ENCODE data around the gene MYO1F.

Gene MYO1F

DNA sequence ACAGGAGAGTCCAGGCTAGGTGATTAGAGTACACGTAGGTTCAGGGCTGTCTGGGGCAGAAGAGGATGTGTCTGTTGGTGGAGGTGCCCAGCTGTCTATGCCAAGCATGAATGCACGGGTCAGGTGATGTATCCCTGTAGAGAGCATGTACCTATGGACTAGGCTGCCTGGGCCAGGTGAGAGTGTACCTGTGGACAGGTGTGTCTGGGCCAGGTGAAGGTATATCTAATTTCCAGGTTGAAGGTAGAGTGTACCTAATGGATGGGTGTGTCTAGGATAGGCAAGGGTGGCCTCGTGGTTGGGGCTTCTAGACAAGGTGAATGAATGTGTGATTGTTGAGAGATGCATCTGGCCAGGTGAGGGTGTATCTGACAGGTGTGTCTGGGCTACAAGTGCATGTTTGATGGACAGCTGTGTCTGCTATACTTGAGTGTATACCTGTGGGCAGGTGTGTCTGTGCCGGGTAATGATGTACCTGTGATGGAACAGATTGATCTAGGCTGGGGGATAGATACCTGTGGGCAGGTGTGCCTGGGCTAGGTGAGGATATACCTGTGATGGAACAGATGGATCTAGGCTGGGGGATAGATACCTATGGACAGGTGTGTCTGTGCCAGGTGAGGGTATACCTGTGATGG lies 47.8 kb downstream of the MYO1F start:
- H3K27ac ChIP-seq (replicated peaks): no peak overlapping the region
- TF ChIP-seq CTCF (IDR thresholded peaks at IDR 0.05; ENCODE audit: insufficient read depth, low read length): no peak
- no peak for TF ChIP-seq POLR2AphosphoS5 (IDR thresholded peaks at IDR 0.05; ENCODE audit: low read depth)
- no peaks in the 10 kb centered on the region for H3K27me3 ChIP-seq (ENCODE audit: insufficient read depth, poor library complexity, severe bottlenecking)
- no peak for DNase-seq (ENCODE audit: low read depth in 1 of 2, low spot score in 1 of 2)
- H3K4me3 ChIP-seq (replicated peaks; ENCODE audit: insufficient read depth, low read length): no peak overlapping the region

DNA sequence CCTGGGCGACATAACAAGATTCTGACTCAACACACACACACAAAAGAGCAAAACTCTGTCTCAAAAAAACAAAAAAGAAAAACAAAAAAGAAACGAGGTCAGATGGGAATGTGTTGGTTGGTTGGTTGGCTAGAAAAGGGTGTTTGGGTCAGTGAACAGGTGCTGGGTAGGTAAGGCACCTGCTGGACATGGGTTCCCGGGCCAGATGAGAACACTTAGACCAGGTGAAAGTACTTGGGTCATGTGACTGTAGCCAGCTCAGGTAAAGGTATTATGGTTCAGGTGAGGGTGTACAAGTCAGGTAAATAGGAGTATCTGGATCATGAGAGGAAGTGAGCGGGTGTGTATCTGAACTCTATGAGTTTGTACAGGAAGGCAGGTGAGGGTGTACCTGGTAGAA lies 48.7 kb downstream of the MYO1F start:
- no peaks in the 10 kb centered on the region for H3K27me3 ChIP-seq (ENCODE audit: insufficient read depth, poor library complexity, severe bottlenecking)
- H3K4me3 ChIP-seq (replicated peaks; ENCODE audit: insufficient read depth, low read length): no peak overlapping the region
- no peak for TF ChIP-seq SPI1 (IDR thresholded peaks at IDR 0.05; ENCODE audit: borderline replicate concordance, low read depth)
- no peak for TF ChIP-seq GABPA (IDR thresholded peaks at IDR 0.05; ENCODE audit: low read depth)
- TF ChIP-seq REST (IDR thresholded peaks at IDR 0.05; ENCODE audit: insufficient replicate concordance, low read depth): no peak
- TF ChIP-seq CTCF (IDR thresholded peaks at IDR 0.05; ENCODE audit: insufficient read depth, low read length): no peak
- no peak for TF ChIP-seq POLR2AphosphoS5 (IDR thresholded peaks at IDR 0.05; ENCODE audit: low read depth)
- no peak for DNase-seq (ENCODE audit: low read depth in 1 of 2, low spot score in 1 of 2)
- H3K27ac ChIP-seq (replicated peaks): no peak overlapping the region

GRCh38 chr19:8526345-8527091 lies 50.7 kb downstream of the MYO1F start:
- DNase-seq (ENCODE audit: low read depth in 1 of 2, low spot score in 1 of 2): no peak
- Histone ChIP-seq H3K4me3 (replicated peaks; ENCODE audit: insufficient read depth, low read length) (no peak overlapping the region), H3K27ac (replicated peaks) (no peak overlapping the region), H3K27me3 (ENCODE audit: insufficient read depth, poor library complexity, severe bottlenecking) (no peaks in the 10 kb centered on the region)
- no peak for TF ChIP-seq CTCF (IDR thresholded peaks at IDR 0.05; ENCODE audit: insufficient read depth, low read length)
- no peak for TF ChIP-seq SPI1 (IDR thresholded peaks at IDR 0.05; ENCODE audit: borderline replicate concordance, low read depth)
- TF ChIP-seq GABPA (IDR thresholded peaks at IDR 0.05; ENCODE audit: low read depth): no peak
- no peak for TF ChIP-seq POLR2AphosphoS5 (IDR thresholded peaks at IDR 0.05; ENCODE audit: low read depth)
- no peak for TF ChIP-seq REST (IDR thresholded peaks at IDR 0.05; ENCODE audit: insufficient replicate concordance, low read depth)

GRCh38 chr19:8525401-8525684 lies 51.9 kb downstream of the MYO1F start:
- H3K4me3 ChIP-seq (replicated peaks; ENCODE audit: insufficient read depth, low read length): no peak overlapping the region
- no peaks in the 10 kb centered on the region for H3K27me3 ChIP-seq (ENCODE audit: insufficient read depth, poor library complexity, severe bottlenecking)
- no peak for TF ChIP-seq GABPA (IDR thresholded peaks at IDR 0.05; ENCODE audit: low read depth)
- TF ChIP-seq CTCF (IDR thresholded peaks at IDR 0.05; ENCODE audit: insufficient read depth, low read length): no peak
- TF ChIP-seq SPI1 (IDR thresholded peaks at IDR 0.05; ENCODE audit: borderline replicate concordance, low read depth): no peak
- TF ChIP-seq POLR2AphosphoS5 (IDR thresholded peaks at IDR 0.05; ENCODE audit: low read depth): no peak
- no peak for TF ChIP-seq REST (IDR thresholded peaks at IDR 0.05; ENCODE audit: insufficient replicate concordance, low read depth)
- H3K27ac ChIP-seq (replicated peaks): no peak overlapping the region
- no peak for DNase-seq (ENCODE audit: low read depth in 1 of 2, low spot score in 1 of 2)
